ENCODE data around the gene ZSCAN21. TPM values are rescaled to one million over a fixed set of nuclear protein-coding genes. Genes with fewer than 3 reads are reported as not detected.

Gene ZSCAN21
- total RNA-seq, 1 donor from 2014 or later: 11.5 TPM

- Histone ChIP-seq H3K36me3 (ENCODE audit: control insufficient read depth in 3 of 3, insufficient read depth in 3 of 3, low read length in 3 of 3) (peaks cover 73 to 78% (median 76%) of the 10 kb centered on the region in 3 donors), H3K4me1 (ENCODE audit: control insufficient read depth in 3 of 3, insufficient read depth in 3 of 3, low read length in 3 of 3) (peaks cover 14 to 27% (median 22%) of the 10 kb centered on the region in 3 donors), H3K4me3 (ENCODE audit: low read length in 3 of 3) (no peak overlapping the region), H3K9me3 (ENCODE audit: control insufficient read depth in 3 of 3, low read length in 3 of 3) (no peaks in the 10 kb centered on the region), H3K27ac (ENCODE audit: low read depth, low read length) (no peak overlapping the region), H3K27me3 (ENCODE audit: control insufficient read depth in 3 of 3, insufficient read depth in 3 of 3, low read length in 3 of 3) (no peaks in the 10 kb centered on the region), H3K9ac (ENCODE audit: low read depth in 1 of 3, low read length in 3 of 3) (peak overlapping the region in 1 of 3 donors; percentile 54)
Observed at GRCh38 chr7:100093498-100093897, 43.9 kb downstream of the ZSCAN21 start.

- Histone ChIP-seq H3K4me1 (ENCODE audit: control insufficient read depth in 3 of 3, insufficient read depth in 3 of 3, low read length in 3 of 3) (peaks cover 12 to 27% (median 25%) of the 10 kb centered on the region in 3 donors), H3K9me3 (ENCODE audit: control insufficient read depth in 3 of 3, low read length in 3 of 3) (no peaks in the 10 kb centered on the region), H3K4me3 (ENCODE audit: low read length in 3 of 3) (no peak overlapping the region), H3K27me3 (ENCODE audit: control insufficient read depth in 3 of 3, insufficient read depth in 3 of 3, low read length in 3 of 3) (no peaks in the 10 kb centered on the region), H3K27ac (ENCODE audit: low read depth, low read length) (no peak overlapping the region), H3K9ac (ENCODE audit: low read depth in 1 of 3, low read length in 3 of 3) (peak overlapping the region in 1 of 3 donors; percentile 54), H3K36me3 (ENCODE audit: control insufficient read depth in 3 of 3, insufficient read depth in 3 of 3, low read length in 3 of 3) (peaks cover 78 to 83% (median 81%) of the 10 kb centered on the region in 3 donors)
Observed at GRCh38 chr7:100093925-100094486, 44.4 kb downstream of the ZSCAN21 start.

- H3K36me3 ChIP-seq (ENCODE audit: control insufficient read depth in 3 of 3, insufficient read depth in 3 of 3, low read length in 3 of 3): peaks cover 84 to 88% (median 87%) of the 10 kb centered on the region in 3 donors
Observed at GRCh38 chr7:100095289-100095688, 45.7 kb downstream of the ZSCAN21 start.

GRCh38 chr7:100095704-100096103 lies 46.1 kb downstream of the ZSCAN21 start:
- Histone ChIP-seq H3K27me3 (ENCODE audit: control insufficient read depth in 3 of 3, insufficient read depth in 3 of 3, low read length in 3 of 3) (no peaks in the 10 kb centered on the region), H3K9ac (ENCODE audit: low read depth in 1 of 3, low read length in 3 of 3) (no peak overlapping the region), H3K4me3 (ENCODE audit: low read length in 3 of 3) (no peak overlapping the region), H3K36me3 (ENCODE audit: control insufficient read depth in 3 of 3, insufficient read depth in 3 of 3, low read length in 3 of 3) (peaks cover 80 to 84% (median 83%) of the 10 kb centered on the region in 3 donors), H3K27ac (ENCODE audit: low read depth, low read length) (no peak overlapping the region), H3K9me3 (ENCODE audit: control insufficient read depth in 3 of 3, low read length in 3 of 3) (no peaks in the 10 kb centered on the region), H3K4me1 (ENCODE audit: control insufficient read depth in 3 of 3, insufficient read depth in 3 of 3, low read length in 3 of 3) (peaks cover 10 to 28% (median 25%) of the 10 kb centered on the region in 3 donors)

More at GRCh38 chr7:100095289-100095688, 45.7 kb downstream of the ZSCAN21 start:
- Histone ChIP-seq H3K27me3 (ENCODE audit: control insufficient read depth in 3 of 3, insufficient read depth in 3 of 3, low read length in 3 of 3) (no peaks in the 10 kb centered on the region), H3K4me3 (ENCODE audit: low read length in 3 of 3) (no peak overlapping the region), H3K9ac (ENCODE audit: low read depth in 1 of 3, low read length in 3 of 3) (no peak overlapping the region), H3K9me3 (ENCODE audit: control insufficient read depth in 3 of 3, low read length in 3 of 3) (no peaks in the 10 kb centered on the region), H3K4me1 (ENCODE audit: control insufficient read depth in 3 of 3, insufficient read depth in 3 of 3, low read length in 3 of 3) (peaks cover 10 to 29% (median 28%) of the 10 kb centered on the region in 3 donors), H3K27ac (ENCODE audit: low read depth, low read length) (no peak overlapping the region)

GRCh38 chr7:100098913-100099312 lies 49.3 kb downstream of the ZSCAN21 start:
- Histone ChIP-seq H3K4me1 (ENCODE audit: control insufficient read depth in 3 of 3, insufficient read depth in 3 of 3, low read length in 3 of 3) (peaks cover 18 to 24% (median 21%) of the 10 kb centered on the region in 3 donors), H3K9ac (ENCODE audit: low read depth in 1 of 3, low read length in 3 of 3) (no peak overlapping the region), H3K27me3 (ENCODE audit: control insufficient read depth in 3 of 3, insufficient read depth in 3 of 3, low read length in 3 of 3) (no peaks in the 10 kb centered on the region), H3K36me3 (ENCODE audit: control insufficient read depth in 3 of 3, insufficient read depth in 3 of 3, low read length in 3 of 3) (peaks cover 54 to 58% (median 57%) of the 10 kb centered on the region in 3 donors), H3K4me3 (ENCODE audit: low read length in 3 of 3) (no peak overlapping the region), H3K27ac (ENCODE audit: low read depth, low read length) (no peak overlapping the region), H3K9me3 (ENCODE audit: control insufficient read depth in 3 of 3, low read length in 3 of 3) (no peaks in the 10 kb centered on the region)

- Histone ChIP-seq H3K27me3 (ENCODE audit: control insufficient read depth in 3 of 3, insufficient read depth in 3 of 3, low read length in 3 of 3) (no peaks in the 10 kb centered on the region), H3K36me3 (ENCODE audit: control insufficient read depth in 3 of 3, insufficient read depth in 3 of 3, low read length in 3 of 3) (peaks cover 50 to 54% (median 53%) of the 10 kb centered on the region in 3 donors), H3K27ac (ENCODE audit: low read depth, low read length) (peak overlapping the region; percentile 83), H3K9me3 (ENCODE audit: control insufficient read depth in 3 of 3, low read length in 3 of 3) (no peaks in the 10 kb centered on the region), H3K4me3 (ENCODE audit: low read length in 3 of 3) (peak overlapping the region; percentile 83 to 95 (median 93)), H3K9ac (ENCODE audit: low read depth in 1 of 3, low read length in 3 of 3) (peak overlapping the region in 2 of 3 donors; percentile 81 to 84), H3K4me1 (ENCODE audit: control insufficient read depth in 3 of 3, insufficient read depth in 3 of 3, low read length in 3 of 3) (peaks cover 16 to 21% (median 21%) of the 10 kb centered on the region in 3 donors)
Observed at GRCh38 chr7:100099452-100099851, 49.9 kb downstream of the ZSCAN21 start.

GRCh38 chr7:100100420-100101015 lies 50.9 kb downstream of the ZSCAN21 start:
- H3K4me1 ChIP-seq (ENCODE audit: control insufficient read depth in 3 of 3, insufficient read depth in 3 of 3, low read length in 3 of 3): peaks cover 16 to 21% (median 21%) of the 10 kb centered on the region in 3 donors
- peak overlapping the region; percentile 83 for H3K27ac ChIP-seq (ENCODE audit: low read depth, low read length)
- H3K36me3 ChIP-seq (ENCODE audit: control insufficient read depth in 3 of 3, insufficient read depth in 3 of 3, low read length in 3 of 3): peaks cover 49 to 55% (median 50%) of the 10 kb centered on the region in 3 donors
- H3K9me3 ChIP-seq (ENCODE audit: control insufficient read depth in 3 of 3, low read length in 3 of 3): no peaks in the 10 kb centered on the region
- H3K27me3 ChIP-seq (ENCODE audit: control insufficient read depth in 3 of 3, insufficient read depth in 3 of 3, low read length in 3 of 3): no peaks in the 10 kb centered on the region
- H3K4me3 ChIP-seq (ENCODE audit: low read length in 3 of 3): peak overlapping the region; percentile 83 to 95 (median 93)
- H3K9ac ChIP-seq (ENCODE audit: low read depth in 1 of 3, low read length in 3 of 3): peak overlapping the region; percentile 73 to 84 (median 81)

GRCh38 chr7:100101016-100101862 lies 51.7 kb downstream of the ZSCAN21 start, which contains the start of the genes AP4M1 and MCM7:
Gene AP4M1 (plus strand): TSS chr7:100101643. CDS start chr7:100101715, 72 bp downstream.
Gene MCM7 (minus strand): TSS chr7:100101397. CDS start chr7:100101294, 103 bp downstream.
- Histone ChIP-seq H3K4me3 (ENCODE audit: low read length in 3 of 3) (peak within 1 kb of the TSS; percentile 83 to 95 (median 93)), H3K27me3 (ENCODE audit: control insufficient read depth in 3 of 3, insufficient read depth in 3 of 3, low read length in 3 of 3) (no peaks in the 10 kb centered on the region), H3K9me3 (ENCODE audit: control insufficient read depth in 3 of 3, low read length in 3 of 3) (no peaks in the 10 kb centered on the region), H3K9ac (ENCODE audit: low read depth in 1 of 3, low read length in 3 of 3) (peak within 1 kb of the TSS; percentile 73 to 84 (median 81)), H3K27ac (ENCODE audit: low read depth, low read length) (peak within 1 kb of the TSS; percentile 83), H3K36me3 (ENCODE audit: control insufficient read depth in 3 of 3, insufficient read depth in 3 of 3, low read length in 3 of 3) (peaks cover 47 to 54% (median 48%) of the 10 kb centered on the region in 3 donors), H3K4me1 (ENCODE audit: control insufficient read depth in 3 of 3, insufficient read depth in 3 of 3, low read length in 3 of 3) (peaks cover 16 to 21% (median 21%) of the 10 kb centered on the region in 3 donors)

GRCh38 chr7:100102950-100103840 lies 53.6 kb downstream of the ZSCAN21 start:
- H3K27me3 ChIP-seq (ENCODE audit: control insufficient read depth in 3 of 3, insufficient read depth in 3 of 3, low read length in 3 of 3): no peaks in the 10 kb centered on the region
- peaks cover 41 to 55% (median 49%) of the 10 kb centered on the region in 3 donors for H3K36me3 ChIP-seq (ENCODE audit: control insufficient read depth in 3 of 3, insufficient read depth in 3 of 3, low read length in 3 of 3)
- no peak overlapping the region for H3K4me3 ChIP-seq (ENCODE audit: low read length in 3 of 3)
- H3K27ac ChIP-seq (ENCODE audit: low read depth, low read length): no peak overlapping the region
- peak overlapping the region in 1 of 3 donors; percentile 60 for H3K9ac ChIP-seq (ENCODE audit: low read depth in 1 of 3, low read length in 3 of 3)
- peaks cover 16 to 21% (median 21%) of the 10 kb centered on the region in 3 donors for H3K4me1 ChIP-seq (ENCODE audit: control insufficient read depth in 3 of 3, insufficient read depth in 3 of 3, low read length in 3 of 3)
- no peaks in the 10 kb centered on the region for H3K9me3 ChIP-seq (ENCODE audit: control insufficient read depth in 3 of 3, low read length in 3 of 3)

All from skeletal muscle tissue (tissue), 4 donors.